ENCODE data around the gene SEMA3G.

Gene SEMA3G

GRCh38 chr3:52479037-52479876, 34.4 kb upstream of the SEMA3G start:
- DNase-seq: no peak

GRCh38 chr3:52477796-52478095, 32.8 kb upstream of the SEMA3G start:
- DNase-seq: no peak

- DNase-seq: no peak
These were observed 32.3 kb upstream of the SEMA3G start for GRCh38 chr3:52477076-52477795.

DNA sequence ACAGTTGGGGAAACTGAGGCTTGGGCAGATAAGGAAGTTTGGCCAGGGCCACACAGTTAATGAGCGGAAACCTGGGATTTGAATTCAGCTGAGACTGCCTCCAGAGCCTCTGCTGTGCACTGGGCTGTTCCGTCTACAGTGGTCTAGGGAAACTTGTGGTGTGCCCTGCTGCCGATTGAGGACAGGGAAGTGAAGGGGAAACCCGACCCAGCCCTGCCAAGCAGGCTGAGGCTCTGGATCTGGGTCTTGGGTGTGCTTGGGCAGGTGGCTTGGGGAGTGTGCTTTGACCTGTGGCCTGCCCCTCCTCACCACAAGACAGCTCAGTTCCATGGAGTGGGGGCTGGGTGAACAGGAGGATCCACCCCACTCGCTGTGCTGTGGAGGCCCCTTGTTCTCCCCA, 28.1 kb upstream of the SEMA3G start:
- no peak for DNase-seq

- DNase-seq: no peak
These were observed 27.5 kb upstream of the SEMA3G start for GRCh38 chr3:52472239-52473000.

- no peak for DNase-seq
These were observed 26.7 kb upstream of the SEMA3G start for GRCh38 chr3:52471371-52472238.

DNA sequence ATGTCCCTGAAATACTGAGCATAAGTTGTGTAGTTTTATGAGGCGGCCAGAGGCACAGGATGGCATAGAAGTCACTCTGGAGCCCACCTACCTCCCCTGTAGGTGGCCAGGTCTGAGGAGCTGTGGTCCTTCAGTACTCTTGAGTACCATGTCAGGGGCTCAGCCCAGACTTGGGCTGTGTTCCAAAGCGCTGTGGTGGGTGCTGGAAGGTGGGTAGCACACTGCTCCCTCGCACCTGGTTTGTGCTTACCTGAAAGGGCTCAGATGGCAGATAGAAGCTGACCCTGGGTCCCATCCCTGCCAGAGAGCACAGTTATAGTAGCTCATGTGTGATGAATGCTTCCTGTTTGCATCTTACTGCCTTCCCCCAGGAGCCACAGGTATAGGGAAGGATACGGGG, 26.0 kb upstream of the SEMA3G start:
- DNase-seq: no peak

DNA sequence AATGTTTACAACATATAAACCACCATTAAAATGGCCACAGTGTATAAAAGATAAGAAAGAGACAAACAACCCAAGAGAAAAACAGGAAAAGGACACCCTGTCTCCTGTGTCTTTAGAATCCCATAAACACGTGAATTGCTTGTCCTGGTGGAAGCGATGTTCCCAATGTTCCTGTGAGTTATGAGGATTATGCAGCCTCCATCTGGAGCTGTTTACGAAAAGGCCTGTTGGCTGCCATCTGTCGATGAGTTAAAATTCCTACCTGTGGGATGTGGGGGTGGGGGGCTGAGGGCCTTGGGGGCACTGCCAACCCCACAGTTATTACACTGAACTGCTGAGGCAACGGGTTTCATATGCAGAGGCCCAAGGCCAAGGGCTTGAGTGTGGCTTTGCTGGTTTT, 24.1 kb upstream of the SEMA3G start:
- no peak for DNase-seq

DNA sequence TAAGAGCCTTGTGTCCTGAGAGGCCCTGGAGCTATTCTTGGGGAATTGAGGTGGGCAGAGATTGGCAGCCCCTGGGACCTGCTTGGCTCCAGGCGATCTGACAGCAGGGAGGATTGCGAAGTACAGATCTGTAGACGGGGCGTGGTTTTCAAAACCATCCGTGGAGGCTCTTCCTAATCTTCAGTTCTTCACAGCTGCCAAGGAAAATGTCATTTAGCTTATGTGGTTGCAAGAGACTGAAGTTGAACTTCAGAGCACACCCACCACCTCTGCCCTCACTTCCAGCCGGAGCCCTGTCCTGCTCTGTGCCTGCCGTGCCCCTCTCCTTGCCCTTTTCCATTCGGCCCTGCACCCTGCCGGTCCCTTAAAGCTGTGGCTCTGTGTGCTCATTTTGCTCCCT, 23.4 kb upstream of the SEMA3G start:
- DNase-seq: no peak

- DNase-seq: no peak
These were observed 18.5 kb upstream of the SEMA3G start for GRCh38 chr3:52463416-52463815.

- no peak for DNase-seq
These were observed 17.0 kb upstream of the SEMA3G start for GRCh38 chr3:52461874-52462273.

DNA sequence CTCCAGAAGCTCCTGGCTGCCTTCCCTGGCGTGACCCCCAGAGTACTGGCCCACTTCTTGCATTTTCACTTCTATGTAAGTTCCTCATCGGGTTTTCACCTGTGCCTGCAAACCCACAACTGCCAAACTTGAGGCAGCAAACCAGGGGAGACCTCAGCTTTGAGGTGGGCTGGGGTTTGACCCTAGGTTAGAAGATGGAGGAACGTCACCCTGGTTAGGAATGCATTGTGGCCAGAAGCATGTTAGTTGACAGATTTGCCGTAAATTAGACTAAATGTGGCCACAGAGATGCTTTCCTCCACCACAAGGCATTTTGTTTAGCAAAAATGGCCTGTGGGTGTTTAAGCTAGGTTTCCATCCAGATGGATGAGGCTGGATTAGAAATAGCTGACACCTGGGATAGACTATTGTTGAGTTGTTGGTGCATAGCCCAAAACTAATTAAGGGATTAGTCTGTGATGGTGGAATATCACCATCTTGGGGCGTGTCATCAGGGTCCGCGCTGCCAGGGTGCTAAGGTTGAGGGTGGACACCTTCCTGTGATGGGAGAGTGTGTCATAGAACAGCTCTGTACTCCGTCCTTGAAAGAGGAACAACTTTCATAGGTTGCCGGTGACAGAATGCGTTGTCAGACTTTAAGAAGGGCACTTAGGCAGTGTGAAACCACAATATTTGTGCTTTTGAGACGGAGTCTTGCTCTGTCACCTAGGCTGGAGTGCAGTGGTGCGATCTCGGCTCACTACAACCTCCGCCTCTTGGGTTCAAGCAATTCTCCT, 14.1 kb upstream of the SEMA3G start:
- no peak for DNase-seq

GRCh38 chr3:52458031-52458760, 13.3 kb upstream of the SEMA3G start:
- no peak for DNase-seq

GRCh38 chr3:52456800-52457183, 11.9 kb upstream of the SEMA3G start:
- DNase-seq: no peak

DNA sequence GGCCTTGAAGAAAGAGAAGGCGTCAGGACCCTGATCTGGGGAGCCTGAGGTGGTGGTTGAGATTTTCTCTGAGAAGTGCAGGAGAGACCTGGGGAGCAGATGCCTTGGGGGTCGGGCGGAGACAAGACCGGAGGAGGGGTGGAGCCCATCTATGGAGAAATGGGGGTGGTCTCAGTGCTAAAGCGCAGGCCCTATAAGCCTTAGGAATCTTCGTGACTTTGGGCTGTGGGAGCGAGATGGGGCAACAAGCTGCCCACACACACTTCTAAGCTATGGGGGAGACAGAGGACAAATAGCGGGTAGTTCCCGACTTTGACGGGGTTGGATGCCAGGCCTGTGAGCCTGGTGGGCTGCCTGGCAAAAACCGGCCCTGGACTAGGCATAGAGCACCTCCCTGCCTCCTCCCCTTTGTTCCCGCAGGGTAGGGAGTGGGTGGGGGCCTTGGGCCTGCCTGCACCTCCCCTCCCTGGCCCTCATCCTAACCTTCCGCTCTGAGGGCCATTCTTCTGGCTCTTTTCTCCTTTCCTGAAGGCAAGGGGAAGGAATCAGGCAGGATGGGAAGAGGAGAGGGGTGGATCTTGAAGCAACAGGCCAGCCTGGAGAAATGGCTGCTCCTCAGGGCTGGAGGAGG, 11.4 kb upstream of the SEMA3G start:
- no peak for DNase-seq

DNA sequence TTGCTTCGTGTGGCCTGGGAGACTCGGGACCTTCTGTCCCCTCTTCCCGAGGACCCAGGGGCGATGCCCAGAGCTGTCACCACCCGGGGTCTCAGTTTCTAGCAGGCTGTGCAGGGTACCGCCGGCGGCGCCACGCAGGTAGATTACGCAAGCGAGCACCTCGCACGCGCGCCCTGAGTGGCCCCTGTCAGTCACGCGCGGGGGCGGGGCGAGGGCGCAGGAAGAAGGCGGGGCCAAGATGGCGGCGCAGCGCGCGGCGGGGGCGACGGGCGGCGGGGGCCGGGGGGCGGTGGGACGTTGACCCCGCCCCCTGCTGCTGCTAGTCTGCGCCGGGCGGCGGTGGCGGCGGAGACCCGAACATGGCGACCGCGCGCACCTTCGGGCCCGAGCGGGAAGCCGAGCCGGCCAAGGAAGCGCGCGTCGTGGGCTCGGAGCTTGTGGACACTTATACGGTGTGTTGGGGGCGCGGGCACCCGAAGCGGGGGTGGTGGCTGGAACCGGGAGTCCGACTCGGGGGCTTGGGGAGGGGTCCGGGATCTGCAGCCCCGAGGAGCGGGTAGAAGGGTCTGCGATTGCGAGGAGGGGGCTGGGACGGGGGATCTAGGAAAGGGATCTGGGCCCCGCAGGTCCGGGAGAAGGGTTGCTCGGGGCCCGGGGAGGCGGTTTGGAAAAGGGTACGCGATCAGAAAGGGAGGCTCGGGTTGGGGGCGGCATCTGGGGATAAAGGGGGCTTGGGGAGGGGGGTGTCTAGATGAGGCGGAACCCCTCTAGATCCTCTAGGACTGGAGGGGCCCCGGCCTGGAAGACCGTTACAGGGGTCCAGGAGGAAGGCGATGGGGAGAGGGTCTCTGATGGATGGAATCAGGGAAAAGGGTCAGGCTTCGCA, 10.6 kb upstream of the SEMA3G start, which contains the start of gene NISCH:
Gene NISCH, plus strand, starts transcription at position 322 of the 886 bp plus-strand sequence. Its CDS starts 38 bp downstream, at position 360.
- DNase-seq: peak; percentile 93

DNA sequence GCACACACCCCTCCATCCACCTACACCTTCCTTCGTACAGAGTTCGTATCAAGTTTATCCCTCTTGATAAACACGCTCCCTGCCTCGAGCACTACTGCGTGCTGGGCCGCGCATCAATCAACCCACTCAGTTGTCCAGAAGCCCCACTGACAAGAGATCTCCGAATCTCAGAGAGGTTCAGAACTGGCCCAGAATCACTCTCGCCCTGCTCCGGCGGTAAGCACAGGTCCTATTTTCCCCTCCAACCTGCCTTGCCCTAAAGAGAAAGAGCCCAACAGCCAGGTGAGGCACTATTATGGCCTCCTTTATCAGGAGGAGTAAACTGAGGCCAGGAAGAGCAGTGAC, 10.0 kb upstream of the SEMA3G start:
- DNase-seq: no peak

DNA sequence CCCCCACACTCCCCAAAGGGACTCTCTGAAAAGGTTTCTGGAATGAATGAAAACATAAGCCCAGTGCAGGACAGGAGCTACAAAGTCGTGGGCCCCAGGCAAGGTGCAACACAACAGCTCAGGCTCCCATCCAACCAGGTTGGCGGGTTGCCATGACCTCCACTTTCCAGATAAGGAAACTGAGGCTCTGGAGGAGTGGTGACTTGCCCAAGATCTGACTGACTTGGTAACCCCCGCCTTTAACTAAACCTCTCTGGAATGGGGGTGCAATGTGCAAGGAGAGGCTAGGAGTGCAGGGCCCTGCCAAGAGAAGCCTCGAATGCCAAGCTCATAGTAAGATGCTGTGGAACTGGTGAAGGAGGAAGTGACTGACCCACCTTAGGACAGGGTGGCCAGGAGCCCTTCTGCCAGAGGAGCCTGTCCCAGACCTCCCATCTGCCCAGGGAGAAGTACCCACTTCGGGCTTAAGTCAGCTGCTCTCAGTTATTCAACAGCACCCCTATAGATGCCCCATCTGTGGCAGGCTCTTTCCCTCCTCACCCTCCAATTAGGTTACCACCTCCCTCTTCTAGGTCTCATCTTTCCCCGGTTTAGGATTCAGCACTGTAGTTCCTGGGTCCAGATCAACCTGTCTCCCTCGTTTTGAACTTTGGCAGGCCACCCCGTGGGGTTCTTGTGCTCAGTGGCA, 9.5 kb upstream of the SEMA3G start:
- DNase-seq: no peak
